Measurements from ENCODE around the gene DNAJC6. TPM values are rescaled to one million over a fixed set of nuclear protein-coding genes. Genes with fewer than 3 reads are reported as not detected.
"Not testable (repeated sequence)": the region's sequence is repeated elsewhere in the genome, so short reads cannot be mapped to it uniquely, and the experiment has no call there.

The DNAJC6 gene
- total RNA-seq, 2 experiments from 2014 or later: 1.4 TPM

- ChIA-PET CTCF (no interaction called here), POLR2A (no interaction called here)
- Mint-ChIP-seq H3K4me1 (ENCODE audit: low read depth) (no peaks in the 10 kb centered on the region), H3K27me3 (ENCODE audit: low read depth) (peaks cover 16% of the 10 kb centered on the region), H3K4me3 (no peak overlapping the region), H3K9me3 (ENCODE audit: insufficient read depth) (no peaks in the 10 kb centered on the region), H3K27ac (no peak overlapping the region), H3K36me3 (ENCODE audit: low read depth) (no peaks in the 10 kb centered on the region)
- DNase-seq (no peak), ATAC-seq (no peak)
Measured at GRCh38 chr1:65276197-65276939, 33.0 kb upstream of the DNAJC6 start.

- Mint-ChIP-seq H3K4me1 (ENCODE audit: low read depth) (no peaks in the 10 kb centered on the region), H3K27me3 (ENCODE audit: low read depth) (peaks cover 16% of the 10 kb centered on the region), H3K27ac (no peak overlapping the region), H3K36me3 (ENCODE audit: low read depth) (no peaks in the 10 kb centered on the region), H3K9me3 (ENCODE audit: insufficient read depth) (no peaks in the 10 kb centered on the region), H3K4me3 (no peak overlapping the region)
- DNase-seq: no peak
- ChIA-PET CTCF (no interaction called here), POLR2A (no interaction called here)
- no peak for ATAC-seq
Measured at GRCh38 chr1:65277605-65278347, 31.6 kb upstream of the DNAJC6 start.

GRCh38 chr1:65278376-65279069, 30.8 kb upstream of the DNAJC6 start:
- DNase-seq (no peak), ATAC-seq (no peak)
- no peak overlapping the region for H3K4me3 Mint-ChIP-seq
- H3K27me3 Mint-ChIP-seq (ENCODE audit: low read depth): peaks cover 16% of the 10 kb centered on the region
- H3K36me3 Mint-ChIP-seq (ENCODE audit: low read depth): no peaks in the 10 kb centered on the region
- POLR2A ChIA-PET: no interaction called here
- H3K27ac Mint-ChIP-seq: no peak overlapping the region
- no peaks in the 10 kb centered on the region for H3K9me3 Mint-ChIP-seq (ENCODE audit: insufficient read depth)
- CTCF ChIA-PET: no interaction called here
- H3K4me1 Mint-ChIP-seq (ENCODE audit: low read depth): no peaks in the 10 kb centered on the region

- Mint-ChIP-seq H3K4me1 (ENCODE audit: low read depth) (no peaks in the 10 kb centered on the region), H3K27ac (no peak overlapping the region), H3K9me3 (ENCODE audit: insufficient read depth) (no peaks in the 10 kb centered on the region), H3K27me3 (ENCODE audit: low read depth) (peaks cover 16% of the 10 kb centered on the region), H3K4me3 (no peak overlapping the region), H3K36me3 (ENCODE audit: low read depth) (no peaks in the 10 kb centered on the region)
- ATAC-seq: no peak
- DNase-seq: no peak
- POLR2A ChIA-PET: no interaction called here
- CTCF ChIA-PET: no interaction called here
Measured at GRCh38 chr1:65279070-65279779, 30.1 kb upstream of the DNAJC6 start.

GRCh38 chr1:65281846-65282245, 27.5 kb upstream of the DNAJC6 start:
- Mint-ChIP-seq H3K36me3 (ENCODE audit: low read depth) (no peaks in the 10 kb centered on the region), H3K4me3 (no peak overlapping the region), H3K4me1 (ENCODE audit: low read depth) (no peaks in the 10 kb centered on the region), H3K27ac (no peak overlapping the region), H3K9me3 (ENCODE audit: insufficient read depth) (no peaks in the 10 kb centered on the region), H3K27me3 (ENCODE audit: low read depth) (peaks cover 4% of the 10 kb centered on the region)
- DNase-seq (no peak), ATAC-seq (no peak)
- CTCF ChIA-PET: interaction anchor here (0.6 to 1.0 kb wide), 2 partner anchors 23 to 222 kb away, joined by 3 read pairs; no protein-coding TSS in a partner anchor
- POLR2A ChIA-PET: no interaction called here

GRCh38 chr1:65284229-65284628, 25.1 kb upstream of the DNAJC6 start:
- no peaks in the 10 kb centered on the region for H3K9me3 Mint-ChIP-seq (ENCODE audit: insufficient read depth)
- H3K4me1 Mint-ChIP-seq (ENCODE audit: low read depth): no peaks in the 10 kb centered on the region
- H3K27me3 Mint-ChIP-seq (ENCODE audit: low read depth): peaks cover 2% of the 10 kb centered on the region
- H3K27ac Mint-ChIP-seq: no peak overlapping the region
- H3K36me3 Mint-ChIP-seq (ENCODE audit: low read depth): no peaks in the 10 kb centered on the region
- POLR2A ChIA-PET: no interaction called here
- CTCF ChIA-PET: no interaction called here
- DNase-seq (no peak), ATAC-seq (no peak)
- no peak overlapping the region for H3K4me3 Mint-ChIP-seq

- H3K27ac Mint-ChIP-seq: no peak overlapping the region
- CTCF ChIA-PET: no interaction called here
- POLR2A ChIA-PET: no interaction called here
- no peak for ATAC-seq
- no peaks in the 10 kb centered on the region for H3K36me3 Mint-ChIP-seq (ENCODE audit: low read depth)
- no peak overlapping the region for H3K4me3 Mint-ChIP-seq
- no peaks in the 10 kb centered on the region for H3K4me1 Mint-ChIP-seq (ENCODE audit: low read depth)
- DNase-seq: no peak
- no peaks in the 10 kb centered on the region for H3K9me3 Mint-ChIP-seq (ENCODE audit: insufficient read depth)
- H3K27me3 Mint-ChIP-seq (ENCODE audit: low read depth): peaks cover 2% of the 10 kb centered on the region
Measured at GRCh38 chr1:65289449-65289848, 19.9 kb upstream of the DNAJC6 start.

GRCh38 chr1:65291818-65292217, 17.5 kb upstream of the DNAJC6 start:
- H3K9me3 Mint-ChIP-seq (ENCODE audit: insufficient read depth); H3K4me3 Mint-ChIP-seq; H3K36me3 Mint-ChIP-seq (ENCODE audit: low read depth); POLR2A ChIA-PET; DNase-seq; ATAC-seq; H3K27me3 Mint-ChIP-seq (ENCODE audit: low read depth); H3K27ac Mint-ChIP-seq; H3K4me1 Mint-ChIP-seq (ENCODE audit: low read depth); CTCF ChIA-PET: not testable (repeated sequence)

GRCh38 chr1:65292861-65293593, 16.3 kb upstream of the DNAJC6 start:
- Mint-ChIP-seq H3K4me1 (ENCODE audit: low read depth) (no peaks in the 10 kb centered on the region), H3K27ac (no peak overlapping the region), H3K4me3 (no peak overlapping the region), H3K27me3 (ENCODE audit: low read depth) (peaks cover 2% of the 10 kb centered on the region), H3K36me3 (ENCODE audit: low read depth) (no peaks in the 10 kb centered on the region), H3K9me3 (ENCODE audit: insufficient read depth) (no peaks in the 10 kb centered on the region)
- CTCF ChIA-PET: no interaction called here
- no peak for ATAC-seq
- POLR2A ChIA-PET: no interaction called here
- no peak for DNase-seq

GRCh38 chr1:65297706-65298105, 11.6 kb upstream of the DNAJC6 start:
- ATAC-seq (no peak), DNase-seq (no peak)
- POLR2A ChIA-PET: interaction anchor here (0.6 kb wide), 1 partner anchor 16 kb away, joined by 3 read pairs; no protein-coding TSS in a partner anchor
- Mint-ChIP-seq H3K27ac (no peak overlapping the region), H3K9me3 (ENCODE audit: insufficient read depth) (no peaks in the 10 kb centered on the region), H3K4me1 (ENCODE audit: low read depth) (no peaks in the 10 kb centered on the region), H3K27me3 (ENCODE audit: low read depth) (peaks cover 2% of the 10 kb centered on the region), H3K36me3 (ENCODE audit: low read depth) (no peaks in the 10 kb centered on the region), H3K4me3 (no peak overlapping the region)
- CTCF ChIA-PET: no interaction called here

GRCh38 chr1:65299328-65299727, 10.0 kb upstream of the DNAJC6 start:
- H3K4me1 Mint-ChIP-seq (ENCODE audit: low read depth): no peaks in the 10 kb centered on the region
- H3K27ac Mint-ChIP-seq: no peak overlapping the region
- POLR2A ChIA-PET: no interaction called here
- peaks cover 3% of the 10 kb centered on the region for H3K27me3 Mint-ChIP-seq (ENCODE audit: low read depth)
- DNase-seq (no peak), ATAC-seq (no peak)
- CTCF ChIA-PET: no interaction called here
- no peaks in the 10 kb centered on the region for H3K36me3 Mint-ChIP-seq (ENCODE audit: low read depth)
- no peaks in the 10 kb centered on the region for H3K9me3 Mint-ChIP-seq (ENCODE audit: insufficient read depth)
- H3K4me3 Mint-ChIP-seq: no peak overlapping the region

Data from activated CD8-positive, alpha-beta T cell treated with anti-CD3 and anti-CD28 coated beads, Interleukin-2, amount 10 ng/mL, durations not matched to agents 7 days and 5 days (primary cell).